GM18870 (cell line): ENCODE results near the gene GDF15.

Experiments used
- ATAC-seq: cut with Tn5 transposase; IDR thresholded peaks from one replicate; pipeline ENCODE4 v1.9.1; 2021; ENCODE audit warnings: moderate library complexity; ENCODE audit not compliant: unreplicated experiment

Gene GDF15

DNA sequence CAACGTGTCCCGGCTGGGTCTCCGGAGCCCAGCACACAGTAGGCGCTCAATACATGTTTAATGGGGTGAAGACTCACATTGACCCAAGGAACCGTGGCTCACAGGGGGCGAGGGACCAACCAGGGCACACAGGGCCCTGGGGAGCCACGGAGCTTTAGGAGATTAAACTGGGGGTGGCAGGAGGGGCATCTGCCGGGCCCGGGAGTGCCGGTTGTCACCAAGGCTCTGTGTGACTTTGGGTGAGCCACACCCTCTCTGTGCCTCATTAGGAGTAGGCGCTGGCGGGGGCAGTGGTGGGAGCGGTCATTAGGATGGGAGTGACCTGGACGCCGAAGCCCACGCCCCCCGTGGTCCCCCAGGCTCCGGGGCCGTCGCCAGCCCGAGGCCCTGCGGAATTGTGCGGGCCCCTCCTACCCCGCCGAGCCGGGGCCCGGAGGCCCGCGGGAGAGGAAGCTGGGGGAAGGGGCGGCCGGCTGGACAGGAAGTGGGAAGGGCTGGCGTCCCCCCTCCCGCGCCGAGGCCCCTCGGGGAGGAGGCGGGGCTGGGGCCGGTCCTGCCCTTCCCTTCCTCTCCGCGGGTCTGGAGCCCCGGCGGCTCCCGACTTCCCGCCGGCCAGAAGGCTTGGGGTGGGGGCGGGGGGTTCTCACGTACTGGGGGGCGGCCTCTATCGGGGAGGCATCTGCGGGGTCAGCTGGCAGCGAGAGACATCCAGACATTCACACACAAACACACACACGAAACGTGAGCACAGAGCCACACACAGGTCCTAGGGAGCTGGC, 31.5 kb downstream of the GDF15 start:
- ATAC-seq = no peak

DNA sequence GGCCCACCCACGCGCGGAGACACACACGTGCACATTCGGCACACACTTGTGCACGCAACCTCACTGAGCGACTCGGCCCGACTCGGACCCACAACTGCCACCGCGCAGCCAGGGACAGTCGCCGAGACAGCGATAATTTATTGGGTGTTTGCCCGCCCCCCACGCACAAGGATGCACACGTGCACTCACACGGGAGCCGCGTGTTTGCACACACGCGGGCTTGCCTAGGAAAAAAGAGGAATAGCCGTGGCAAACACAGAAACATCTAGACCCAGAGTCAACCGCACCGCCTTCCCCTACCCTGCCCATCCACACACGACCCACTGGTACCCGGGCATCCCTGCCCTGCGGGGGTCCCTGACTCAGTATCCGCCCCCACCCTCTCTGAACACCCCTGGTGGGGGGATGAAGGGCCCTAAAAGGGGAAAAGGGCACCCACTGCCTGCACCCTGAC, 32.1 kb downstream of the GDF15 start:
- no peak for ATAC-seq

DNA sequence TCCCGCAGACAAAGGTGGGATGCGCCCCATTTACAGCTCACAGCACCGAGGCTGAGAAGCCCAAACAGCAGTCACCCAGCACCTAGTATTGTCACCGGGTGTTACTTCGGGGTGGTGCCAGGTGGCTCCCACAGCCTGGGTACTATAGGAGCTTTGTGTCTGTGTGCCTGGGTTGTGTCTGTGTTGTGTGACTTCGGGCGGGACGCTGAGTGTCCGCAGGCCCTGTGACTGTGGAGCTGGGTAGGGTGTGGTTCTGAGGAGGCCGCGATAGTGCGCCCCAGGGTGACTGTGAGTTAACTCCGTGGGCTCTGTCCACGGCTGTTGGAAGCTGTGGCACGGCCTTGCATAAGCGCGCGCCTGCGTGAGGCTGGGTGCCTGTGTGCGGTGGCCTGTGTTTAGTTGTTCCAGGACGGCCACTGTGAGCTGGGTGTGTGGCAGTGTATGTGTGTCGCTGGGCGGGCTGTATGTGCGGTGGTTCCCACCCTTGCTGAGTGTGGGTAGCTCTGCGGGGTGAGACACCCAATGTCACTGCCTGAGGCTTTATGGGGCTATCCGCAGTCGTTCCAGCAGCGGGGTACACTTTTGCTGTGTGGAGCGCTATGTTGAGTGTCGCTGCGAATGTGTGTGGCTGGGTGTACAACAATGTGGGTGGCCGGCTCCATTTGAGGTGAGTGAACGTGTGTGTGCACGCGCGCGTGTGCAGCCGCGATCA, 32.7 kb downstream of the GDF15 start:
- ATAC-seq = no peak

DNA sequence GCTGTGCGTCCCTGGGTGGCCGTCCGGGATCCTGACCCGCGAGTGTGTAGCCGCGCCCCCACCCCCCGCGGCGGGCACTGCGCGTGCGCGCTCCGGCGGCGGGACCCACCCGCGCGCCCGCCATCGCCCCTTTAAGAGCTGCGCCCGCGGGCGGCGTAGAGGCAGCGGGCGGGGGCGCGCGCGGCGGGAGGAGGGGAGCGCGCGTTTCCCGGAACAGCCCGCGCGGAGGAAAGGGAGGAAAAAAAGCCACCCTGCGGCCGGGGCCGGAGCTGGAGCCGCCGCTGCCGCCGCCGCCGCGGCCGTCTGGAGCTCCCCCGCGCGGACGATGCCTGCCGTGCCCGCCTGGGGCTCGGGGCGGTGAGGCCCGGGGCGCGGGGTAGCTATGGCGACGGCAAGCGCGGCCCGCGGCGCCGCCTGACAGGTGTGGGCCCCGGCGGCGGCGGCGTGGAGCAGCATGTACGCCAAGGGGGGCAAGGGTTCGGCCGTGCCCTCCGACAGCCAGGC, 33.3 kb downstream of the GDF15 start, which contains the start of gene SSBP4:
Gene SSBP4, plus strand, starts transcription at position 204 of the 504 bp plus-strand sequence. Its CDS starts 251 bp downstream, at position 455.
- ATAC-seq = no peak

DNA sequence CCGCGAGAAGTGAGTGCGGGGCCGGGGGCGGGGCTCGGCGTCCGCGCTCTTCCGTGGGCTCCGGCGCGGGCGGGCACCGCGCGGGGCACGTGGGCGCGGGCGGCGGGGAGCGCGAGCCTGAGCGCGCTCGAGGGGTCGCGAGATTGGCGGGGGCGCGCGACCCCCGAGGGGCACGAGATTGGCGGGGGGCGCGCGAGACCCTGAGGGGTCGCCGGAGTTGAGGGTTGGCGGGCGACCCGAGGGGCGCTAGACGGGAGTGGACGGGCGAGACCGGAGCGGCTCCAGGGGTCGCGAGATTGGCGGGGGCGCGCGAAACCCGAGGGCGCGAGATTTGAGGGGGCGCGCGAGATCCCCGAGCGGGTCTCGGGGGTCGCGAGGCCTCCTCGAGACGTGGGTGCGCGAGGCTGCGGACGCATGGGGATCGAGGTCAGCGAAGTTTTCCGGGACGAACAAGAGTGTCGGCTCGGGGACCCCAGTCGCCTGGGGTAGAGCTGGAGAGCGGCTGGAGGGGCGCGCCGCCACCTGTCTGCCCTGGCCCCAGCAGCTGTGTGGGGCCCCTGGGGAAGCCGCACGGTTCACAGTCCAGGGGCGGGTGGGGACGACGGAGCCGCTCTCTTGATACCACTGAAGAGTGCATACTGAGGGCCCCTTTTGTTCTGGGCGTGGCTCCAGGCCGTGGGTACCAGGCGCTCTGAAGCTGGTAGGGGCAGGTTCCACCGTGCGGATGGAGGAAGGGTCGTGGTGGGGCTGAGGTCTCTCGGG, 33.9 kb downstream of the GDF15 start:
- ATAC-seq = no peak

DNA sequence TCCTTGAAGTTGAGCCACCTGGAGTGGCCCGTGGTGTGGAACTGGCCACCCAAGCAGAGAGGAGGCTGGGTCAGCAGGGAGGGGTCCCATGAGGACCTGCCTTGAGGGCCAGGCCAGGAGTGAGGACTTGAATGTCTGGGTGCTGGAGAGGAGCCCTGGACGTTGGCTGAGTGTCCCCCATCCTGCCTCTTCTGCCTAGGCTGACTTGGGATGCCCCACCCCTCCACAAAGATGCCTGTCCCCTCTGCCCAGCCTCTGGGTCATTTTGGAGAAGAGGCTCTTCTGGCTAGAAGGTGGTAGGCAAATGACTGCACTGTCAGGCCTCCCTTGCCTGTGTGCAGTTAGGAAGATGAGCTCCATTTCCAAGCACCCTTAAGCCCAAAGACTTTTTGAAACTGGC, 35.0 kb downstream of the GDF15 start:
- no peak for ATAC-seq

DNA sequence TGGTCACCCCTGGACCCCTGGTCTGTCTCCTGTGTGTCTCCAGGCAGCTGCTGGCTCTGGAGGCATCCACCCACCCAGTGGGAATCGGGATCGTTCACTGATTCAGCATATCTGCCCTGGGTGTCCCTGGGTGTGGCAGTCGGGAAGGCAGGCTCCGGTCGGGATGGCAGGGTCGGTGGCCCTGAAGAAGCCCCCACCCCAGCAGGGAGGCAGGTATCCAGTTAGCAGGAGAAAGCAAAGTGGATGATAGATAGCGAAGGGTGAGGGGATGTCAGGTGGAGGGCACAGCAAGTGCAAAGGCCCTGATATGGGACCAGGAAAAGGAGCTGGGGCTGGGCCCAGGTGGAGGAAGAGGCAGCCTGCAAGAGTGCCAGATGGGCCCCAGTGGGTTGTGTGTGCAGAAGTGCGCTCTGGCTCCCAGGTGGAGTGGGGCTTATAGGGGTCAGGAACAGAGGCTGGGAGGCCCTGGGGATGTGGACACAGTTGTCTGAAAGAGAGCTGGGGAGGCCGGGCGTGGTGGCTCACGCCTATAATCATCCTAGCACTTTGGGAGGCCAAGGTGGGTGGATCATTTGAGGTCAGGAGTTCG, 35.5 kb downstream of the GDF15 start:
- no peak for ATAC-seq

DNA sequence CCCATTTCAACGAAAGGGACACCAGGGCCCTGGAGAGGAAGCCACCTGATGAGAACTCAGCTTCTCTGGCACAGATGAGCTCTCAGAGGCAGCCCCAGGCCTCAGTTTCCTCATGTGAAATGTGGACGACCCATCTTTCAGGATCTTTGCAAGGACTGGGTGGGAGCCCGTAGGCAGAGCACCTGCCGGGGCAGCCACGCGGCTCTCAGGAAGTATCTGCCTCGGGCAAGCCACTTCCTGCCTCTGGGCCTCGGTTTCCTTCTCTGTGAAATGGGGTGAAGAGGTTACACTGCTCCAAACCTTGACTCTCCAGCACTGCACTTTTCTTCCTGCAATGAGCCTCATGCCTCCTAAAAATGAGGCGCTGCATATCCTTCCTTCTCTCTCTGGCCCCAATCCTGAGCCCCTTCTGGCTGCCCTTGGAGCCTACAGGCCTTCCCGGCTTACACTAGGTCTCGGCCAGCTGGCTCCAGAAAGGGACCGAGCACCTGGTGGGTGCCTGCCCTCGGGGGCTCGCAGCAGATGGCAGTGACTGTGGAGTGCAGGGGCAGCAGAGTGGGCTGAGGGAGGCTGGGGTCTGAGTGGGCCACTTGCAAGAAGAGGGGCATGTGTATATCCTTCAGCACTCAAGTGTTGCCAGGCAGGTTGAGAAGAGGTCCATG, 36.7 kb downstream of the GDF15 start:
- no peak for ATAC-seq

DNA sequence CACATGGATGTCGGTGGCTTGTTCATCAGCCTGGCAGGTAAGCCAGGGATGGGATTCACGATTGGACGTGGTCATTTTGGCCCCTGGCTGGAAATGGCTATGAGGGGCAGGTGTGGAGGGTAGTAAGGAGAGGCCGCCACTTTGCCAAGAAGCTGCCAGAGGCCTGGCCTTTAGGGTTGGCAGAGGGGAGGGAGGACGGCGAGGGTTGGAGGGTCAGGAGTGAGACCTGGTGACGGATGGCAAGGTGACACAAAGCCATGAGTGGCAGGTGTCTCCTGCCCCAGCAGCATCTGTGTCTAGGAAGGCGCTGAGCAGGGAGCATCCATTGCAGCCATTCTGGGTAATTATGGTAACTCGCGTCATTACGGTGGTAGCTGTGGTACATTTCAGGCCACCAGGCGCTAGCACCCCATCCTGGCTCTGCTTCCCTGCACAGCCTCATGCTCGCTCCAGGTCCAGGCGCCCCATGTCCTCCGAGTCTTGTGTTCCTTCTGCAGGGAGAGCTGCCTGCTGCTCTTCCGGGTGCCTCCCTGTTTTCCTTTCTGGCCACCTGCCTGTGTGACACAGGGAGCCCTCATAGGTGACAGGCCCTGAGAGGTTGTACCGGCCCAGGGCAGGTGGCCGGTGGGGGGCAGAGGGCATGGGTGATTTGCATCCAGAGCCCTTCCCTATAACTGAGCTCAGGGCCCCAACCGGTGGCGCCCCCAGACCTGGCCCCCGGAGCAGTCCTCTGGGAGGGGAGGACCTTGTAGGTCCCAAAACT, 37.5 kb downstream of the GDF15 start:
- no peak for ATAC-seq

DNA sequence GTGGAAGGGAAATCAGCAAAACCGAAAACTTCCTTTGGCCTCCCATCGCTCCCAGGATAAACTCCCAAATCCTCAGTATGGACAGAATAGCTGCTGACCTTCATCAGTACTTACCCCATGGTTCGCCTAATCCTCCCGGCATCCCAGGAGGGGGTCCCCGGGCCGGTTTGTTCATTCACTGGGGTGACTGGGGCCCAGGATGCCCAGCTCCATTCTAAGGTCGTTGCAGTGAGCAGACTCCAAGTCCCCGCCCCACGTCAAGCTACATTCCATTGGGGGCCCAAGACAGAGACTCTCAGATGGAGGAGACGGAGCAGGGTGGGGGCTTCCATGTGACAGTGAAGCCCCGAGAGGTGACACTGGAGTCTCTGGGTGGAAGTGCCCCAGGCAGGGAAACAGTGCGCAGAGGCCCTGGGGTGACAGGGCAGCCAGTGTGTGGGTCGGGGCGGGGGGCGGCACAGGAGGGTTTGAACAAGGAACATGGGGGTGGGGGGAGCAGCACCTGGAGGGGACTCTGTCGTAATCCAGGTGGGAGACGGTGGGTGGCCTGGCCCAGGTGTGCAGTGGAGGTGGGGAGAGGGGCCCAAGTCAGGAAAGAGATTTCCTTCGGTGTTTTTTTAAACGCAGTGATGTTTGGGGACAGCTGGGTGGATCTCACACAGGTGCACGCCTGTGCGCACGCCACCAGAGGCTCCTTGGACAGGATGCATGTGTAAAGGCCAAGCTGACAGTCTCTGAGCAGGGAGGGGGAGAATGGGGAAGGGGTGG, 38.3 kb downstream of the GDF15 start:
- no peak for ATAC-seq

DNA sequence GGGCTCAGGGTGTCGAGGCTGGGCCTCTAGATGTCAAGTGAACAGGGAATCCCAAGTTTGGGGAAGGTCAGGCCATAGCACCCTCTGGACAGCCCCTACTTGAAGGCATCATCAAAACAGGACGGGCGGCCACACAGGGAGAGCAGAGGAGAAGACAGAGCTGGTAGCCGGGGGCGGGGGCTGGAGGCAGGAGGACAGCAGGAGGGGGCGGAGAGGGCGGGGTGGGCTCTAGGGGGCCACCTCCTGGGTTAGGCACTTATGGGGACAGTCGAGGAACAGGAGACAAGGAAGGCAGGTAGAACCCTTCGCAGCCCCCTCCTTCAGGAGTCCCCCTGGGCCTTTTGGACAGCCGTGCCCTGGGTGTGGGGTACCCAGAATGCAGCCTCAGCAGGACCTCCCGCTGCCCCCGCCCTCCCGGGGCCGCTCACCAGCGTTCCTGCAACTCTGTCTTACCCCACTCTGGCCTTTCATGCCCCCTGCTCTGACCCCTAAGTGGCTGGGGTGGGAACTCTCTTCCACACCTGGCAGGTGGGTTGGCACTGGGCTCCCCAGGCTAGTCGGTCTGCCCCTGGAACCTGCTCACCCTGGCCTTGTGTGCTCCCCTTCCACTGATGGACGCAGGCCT, 39.0 kb downstream of the GDF15 start:
- no peak for ATAC-seq

DNA sequence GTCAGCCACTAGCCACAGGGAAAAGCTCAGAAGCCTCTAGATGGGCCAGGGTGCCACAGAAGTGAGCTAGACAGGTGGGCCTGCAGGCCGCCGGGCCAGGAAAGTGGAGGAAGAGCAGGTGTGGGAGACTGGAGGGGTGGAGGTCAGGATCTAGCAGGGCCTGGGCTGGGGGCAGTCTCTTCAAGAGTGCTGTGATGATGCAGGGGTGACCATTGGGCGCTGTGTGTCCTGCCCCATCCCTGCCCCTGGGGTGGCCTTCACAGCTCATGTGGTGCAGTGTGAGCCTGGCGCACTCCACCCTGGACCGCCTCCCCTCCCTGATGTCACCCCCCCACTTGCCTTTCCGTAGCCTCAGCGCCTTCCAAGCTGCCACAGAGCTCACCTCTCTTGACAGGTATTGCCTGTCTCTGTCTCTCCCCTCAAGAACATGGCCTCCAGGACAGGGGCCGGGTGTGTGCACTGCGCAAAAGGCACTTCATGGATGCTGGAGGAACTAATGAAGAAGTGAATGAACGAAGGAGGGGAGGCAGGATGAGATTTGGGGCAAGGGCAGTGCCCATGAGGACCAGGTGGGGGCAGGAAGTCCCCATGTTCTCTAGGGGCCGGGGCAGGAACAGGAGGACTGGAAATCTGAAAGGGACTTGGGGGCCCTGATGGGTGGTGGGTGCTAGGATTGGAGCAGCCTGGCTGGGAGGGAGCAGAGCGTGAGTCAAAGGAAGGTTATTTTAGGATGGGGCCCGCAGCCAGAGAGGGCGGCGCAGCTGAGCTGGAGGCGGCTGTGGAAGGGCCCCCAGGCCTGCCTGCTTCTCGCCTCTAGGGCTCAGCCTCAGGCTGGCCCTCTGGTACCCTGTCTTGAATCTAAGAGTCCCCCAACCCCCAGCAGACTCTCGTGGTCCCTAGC, 39.8 kb downstream of the GDF15 start:
- no peak for ATAC-seq

DNA sequence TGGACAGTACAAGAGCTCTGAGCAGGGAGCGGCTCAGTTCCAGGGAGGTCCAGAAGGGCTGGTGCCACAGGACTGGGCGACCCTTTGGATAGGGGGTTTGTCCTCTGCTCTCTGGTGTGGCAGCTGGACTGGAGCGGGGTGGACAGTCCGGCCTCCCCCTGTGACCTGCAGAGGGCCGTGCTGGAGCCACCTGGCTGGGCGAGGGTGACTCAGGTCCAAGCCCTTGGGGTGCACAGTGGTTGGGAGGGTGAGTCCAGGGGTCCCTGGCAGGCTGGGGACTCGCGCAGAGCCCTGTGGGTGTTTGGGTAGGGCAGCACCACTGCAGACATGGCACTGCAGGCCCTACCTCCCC, 40.4 kb downstream of the GDF15 start:
- ATAC-seq = no peak

DNA sequence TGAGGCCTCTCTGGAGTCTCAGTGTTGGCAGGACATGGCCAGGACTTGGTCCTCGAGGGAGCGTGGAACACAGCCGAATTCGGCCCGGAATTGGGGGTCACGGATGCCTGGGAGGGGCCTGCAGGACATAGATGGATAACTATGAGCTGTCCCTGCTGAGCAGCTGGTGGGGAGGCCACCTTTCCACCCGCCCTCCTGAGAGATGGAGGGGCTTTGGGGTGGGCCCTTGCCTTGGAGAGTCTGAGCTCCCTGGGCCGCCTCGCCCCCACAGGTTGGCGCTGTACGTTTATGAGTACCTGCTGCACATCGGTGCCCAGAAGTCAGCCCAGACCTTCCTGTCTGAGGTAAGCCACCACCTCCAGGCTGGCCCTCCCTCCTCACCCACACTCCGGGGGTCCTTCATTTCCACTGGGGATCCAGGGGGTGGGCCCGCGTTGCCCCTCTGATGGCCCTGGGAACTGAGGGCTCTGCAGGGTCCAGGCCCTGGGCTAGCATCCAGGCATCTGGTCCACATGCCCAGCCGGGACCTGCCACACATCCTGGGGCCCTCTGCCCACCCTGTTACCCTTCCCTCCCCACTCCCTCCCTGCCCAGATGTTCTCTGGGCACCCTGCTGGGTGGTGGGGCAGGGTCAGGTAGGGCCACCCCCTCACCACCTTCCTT, 41.3 kb downstream of the GDF15 start:
- ATAC-seq = no peak

DNA sequence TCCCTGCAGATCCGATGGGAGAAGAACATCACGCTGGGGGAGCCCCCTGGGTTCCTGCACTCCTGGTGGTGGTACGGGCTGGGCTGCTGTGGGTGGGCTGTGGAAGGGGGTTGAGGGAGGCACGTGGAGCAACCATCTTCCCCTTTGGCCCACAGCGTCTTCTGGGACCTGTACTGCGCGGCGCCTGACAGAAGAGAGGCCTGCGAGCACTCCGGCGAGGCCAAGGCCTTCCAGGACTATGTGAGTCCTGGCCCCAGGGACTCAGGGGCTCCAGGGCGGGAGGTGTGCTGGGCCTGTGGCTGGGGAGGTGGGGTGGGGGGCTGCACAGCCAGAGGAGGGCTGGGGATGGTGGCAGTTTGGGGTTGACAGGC, 41.8 kb downstream of the GDF15 start:
- no peak for ATAC-seq

DNA sequence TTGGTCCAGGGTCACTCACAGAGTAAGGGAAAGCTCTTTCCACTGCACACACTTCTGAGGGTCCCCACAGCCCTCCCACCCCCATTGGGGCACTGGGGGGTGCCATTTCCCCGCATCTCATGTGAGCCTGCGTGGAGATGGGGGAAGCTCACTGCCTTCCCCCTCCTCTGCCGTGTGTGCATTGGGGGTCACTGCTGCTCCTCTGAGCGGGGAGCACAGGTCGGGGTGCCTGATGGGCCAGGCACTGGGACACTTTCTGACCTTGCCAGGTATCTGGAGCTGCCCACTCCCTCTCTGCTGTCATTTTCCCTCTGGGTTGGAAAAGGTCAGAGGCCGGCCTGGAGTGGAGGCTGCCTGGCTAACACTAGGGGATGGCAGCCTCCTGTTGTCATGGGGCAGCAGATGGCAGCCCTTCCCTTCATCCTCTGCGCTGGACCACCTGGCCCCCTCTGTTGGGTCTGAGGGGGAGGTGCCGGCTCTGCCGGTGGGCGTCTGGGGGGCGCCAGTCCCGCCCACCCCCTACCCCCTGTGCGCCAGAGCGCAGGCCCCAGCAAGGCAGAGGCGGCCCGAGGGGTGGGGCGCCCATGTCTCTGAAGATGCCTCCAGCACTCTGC, 42.3 kb downstream of the GDF15 start:
- ATAC-seq = no peak
